ENCODE results near the gene COL8A1.

Gene COL8A1

GRCh38 chr3:99620976-99621375 lies 17.4 kb upstream of the COL8A1 start:
- H3K4ac ChIP-seq (ENCODE audit: low read length): no peak overlapping the region
- no CpG with 5 or more reads among the region's 2 CpGs for WGBS, 2 donors (ENCODE audit: extremely low coverage in 2 of 2, insufficient read length in 2 of 2, insufficient replicate concordance in 1 of 2)
- no peaks in the 10 kb centered on the region for H3K79me1 ChIP-seq (ENCODE audit: low read depth, low read length)
- DNase-seq (ENCODE audit: low spot score): no peak
- no peak overlapping the region for H2BK15ac ChIP-seq (ENCODE audit: low read length)
- H3K4me1 ChIP-seq (ENCODE audit: control insufficient read depth in 2 of 2, insufficient read depth in 1 of 2, low read depth in 1 of 2, low read length in 2 of 2): no peaks in the 10 kb centered on the region
- H3K9ac ChIP-seq (ENCODE audit: low read depth, low read length, poor library complexity): no peak overlapping the region
- H3K23ac ChIP-seq (ENCODE audit: low read depth, low read length, poor library complexity): no peak overlapping the region
- H4K8ac ChIP-seq (ENCODE audit: low read depth, low read length): no peak overlapping the region
- H3K18ac ChIP-seq (ENCODE audit: low read length): no peak overlapping the region
- no peaks in the 10 kb centered on the region for H3K27me3 ChIP-seq (ENCODE audit: control insufficient read depth in 3 of 3, insufficient read depth in 3 of 3, low read depth in 1 of 3, low read length in 3 of 3)
- no peak overlapping the region for H3K14ac ChIP-seq (ENCODE audit: low read length)
- H2BK5ac ChIP-seq (ENCODE audit: low read length): no peak overlapping the region
- no peaks in the 10 kb centered on the region for H3K36me3 ChIP-seq (replicated peaks in 1 of 2; ENCODE audit: control insufficient read depth in 2 of 2, insufficient read depth in 2 of 2, low read length in 2 of 2)
- H3K9me3 ChIP-seq (replicated peaks in 1 of 2; ENCODE audit: control insufficient read depth in 2 of 2, insufficient read depth in 1 of 2, low read depth in 1 of 2, low read length in 2 of 2): no peaks in the 10 kb centered on the region
- H2BK120ac ChIP-seq (ENCODE audit: low read depth, low read length): no peak overlapping the region
- no peak overlapping the region for H2AFZ ChIP-seq (ENCODE audit: low read length)
- no peak overlapping the region for H4K91ac ChIP-seq (ENCODE audit: low read depth, low read length, poor library complexity)
- H3K4me3 ChIP-seq (ENCODE audit: low read length in 2 of 2): no peak overlapping the region
- no peak overlapping the region for H2AK5ac ChIP-seq (ENCODE audit: low read depth, low read length)
- H3K4me2 ChIP-seq (ENCODE audit: insufficient read depth, low read length, poor library complexity, severe bottlenecking): no peak overlapping the region
- no peak overlapping the region for H2BK12ac ChIP-seq (ENCODE audit: low read length)
- H3K27ac ChIP-seq (replicated peaks; ENCODE audit: low read length): no peak overlapping the region

- WGBS, 2 donors (ENCODE audit: extremely low coverage in 2 of 2, insufficient read length in 2 of 2, insufficient replicate concordance in 1 of 2): no CpG with 5 or more reads among the region's 2 CpGs
- Histone ChIP-seq H3K27ac (replicated peaks; ENCODE audit: low read length) (no peak overlapping the region), H3K4ac (ENCODE audit: low read length) (no peak overlapping the region), H3K79me1 (ENCODE audit: low read depth, low read length) (no peaks in the 10 kb centered on the region), H3K4me1 (ENCODE audit: control insufficient read depth in 2 of 2, insufficient read depth in 1 of 2, low read depth in 1 of 2, low read length in 2 of 2) (no peaks in the 10 kb centered on the region), H4K8ac (ENCODE audit: low read depth, low read length) (no peak overlapping the region), H3K4me3 (ENCODE audit: low read length in 2 of 2) (no peak overlapping the region), H3K27me3 (ENCODE audit: control insufficient read depth in 3 of 3, insufficient read depth in 3 of 3, low read depth in 1 of 3, low read length in 3 of 3) (no peaks in the 10 kb centered on the region), H2BK15ac (ENCODE audit: low read length) (no peak overlapping the region), H3K9ac (ENCODE audit: low read depth, low read length, poor library complexity) (no peak overlapping the region), H4K91ac (ENCODE audit: low read depth, low read length, poor library complexity) (no peak overlapping the region), H3K9me3 (replicated peaks in 1 of 2; ENCODE audit: control insufficient read depth in 2 of 2, insufficient read depth in 1 of 2, low read depth in 1 of 2, low read length in 2 of 2) (no peaks in the 10 kb centered on the region), H2BK12ac (ENCODE audit: low read length) (no peak overlapping the region), H3K4me2 (ENCODE audit: insufficient read depth, low read length, poor library complexity, severe bottlenecking) (no peak overlapping the region), H3K18ac (ENCODE audit: low read length) (no peak overlapping the region), H2BK5ac (ENCODE audit: low read length) (no peak overlapping the region), H3K36me3 (replicated peaks in 1 of 2; ENCODE audit: control insufficient read depth in 2 of 2, insufficient read depth in 2 of 2, low read length in 2 of 2) (no peaks in the 10 kb centered on the region), H2AK5ac (ENCODE audit: low read depth, low read length) (no peak overlapping the region), H3K23ac (ENCODE audit: low read depth, low read length, poor library complexity) (no peak overlapping the region), H2BK120ac (ENCODE audit: low read depth, low read length) (no peak overlapping the region), H3K14ac (ENCODE audit: low read length) (no peak overlapping the region), H2AFZ (ENCODE audit: low read length) (no peak overlapping the region)
- DNase-seq (ENCODE audit: low spot score): no peak
Measured at GRCh38 chr3:99624496-99625236, 13.7 kb upstream of the COL8A1 start.

GRCh38 chr3:99625237-99625622 lies 13.2 kb upstream of the COL8A1 start:
- no peak overlapping the region for H3K23ac ChIP-seq (ENCODE audit: low read depth, low read length, poor library complexity)
- no peak overlapping the region for H3K4me3 ChIP-seq (ENCODE audit: low read length in 2 of 2)
- H3K27me3 ChIP-seq (ENCODE audit: control insufficient read depth in 3 of 3, insufficient read depth in 3 of 3, low read depth in 1 of 3, low read length in 3 of 3): peaks cover 0 to 2% (median 0%) of the 10 kb centered on the region in 3 experiments
- H3K79me1 ChIP-seq (ENCODE audit: low read depth, low read length): no peaks in the 10 kb centered on the region
- no peak overlapping the region for H2AFZ ChIP-seq (ENCODE audit: low read length)
- no CpG with 5 or more reads among the region's 2 CpGs for WGBS, 2 donors (ENCODE audit: extremely low coverage in 2 of 2, insufficient read length in 2 of 2, insufficient replicate concordance in 1 of 2)
- no peaks in the 10 kb centered on the region for H3K9me3 ChIP-seq (replicated peaks in 1 of 2; ENCODE audit: control insufficient read depth in 2 of 2, insufficient read depth in 1 of 2, low read depth in 1 of 2, low read length in 2 of 2)
- no peak overlapping the region for H3K27ac ChIP-seq (replicated peaks; ENCODE audit: low read length)
- no peak overlapping the region for H3K18ac ChIP-seq (ENCODE audit: low read length)
- no peak overlapping the region for H3K4ac ChIP-seq (ENCODE audit: low read length)
- H2BK12ac ChIP-seq (ENCODE audit: low read length): no peak overlapping the region
- H2AK5ac ChIP-seq (ENCODE audit: low read depth, low read length): no peak overlapping the region
- H4K91ac ChIP-seq (ENCODE audit: low read depth, low read length, poor library complexity): no peak overlapping the region
- DNase-seq (ENCODE audit: low spot score): no peak
- H3K36me3 ChIP-seq (replicated peaks in 1 of 2; ENCODE audit: control insufficient read depth in 2 of 2, insufficient read depth in 2 of 2, low read length in 2 of 2): no peaks in the 10 kb centered on the region
- H4K8ac ChIP-seq (ENCODE audit: low read depth, low read length): no peak overlapping the region
- H2BK120ac ChIP-seq (ENCODE audit: low read depth, low read length): no peak overlapping the region
- H3K9ac ChIP-seq (ENCODE audit: low read depth, low read length, poor library complexity): no peak overlapping the region
- no peaks in the 10 kb centered on the region for H3K4me1 ChIP-seq (ENCODE audit: control insufficient read depth in 2 of 2, insufficient read depth in 1 of 2, low read depth in 1 of 2, low read length in 2 of 2)
- H3K14ac ChIP-seq (ENCODE audit: low read length): no peak overlapping the region
- H2BK15ac ChIP-seq (ENCODE audit: low read length): no peak overlapping the region
- H3K4me2 ChIP-seq (ENCODE audit: insufficient read depth, low read length, poor library complexity, severe bottlenecking): no peak overlapping the region
- no peak overlapping the region for H2BK5ac ChIP-seq (ENCODE audit: low read length)

GRCh38 chr3:99625643-99626416 lies 12.6 kb upstream of the COL8A1 start:
- H4K91ac ChIP-seq (ENCODE audit: low read depth, low read length, poor library complexity): no peak overlapping the region
- H3K36me3 ChIP-seq (replicated peaks in 1 of 2; ENCODE audit: control insufficient read depth in 2 of 2, insufficient read depth in 2 of 2, low read length in 2 of 2): no peaks in the 10 kb centered on the region
- H3K9me3 ChIP-seq (replicated peaks in 1 of 2; ENCODE audit: control insufficient read depth in 2 of 2, insufficient read depth in 1 of 2, low read depth in 1 of 2, low read length in 2 of 2): no peaks in the 10 kb centered on the region
- H2BK5ac ChIP-seq (ENCODE audit: low read length): no peak overlapping the region
- H3K4me2 ChIP-seq (ENCODE audit: insufficient read depth, low read length, poor library complexity, severe bottlenecking): no peak overlapping the region
- H2BK12ac ChIP-seq (ENCODE audit: low read length): no peak overlapping the region
- H2BK15ac ChIP-seq (ENCODE audit: low read length): no peak overlapping the region
- no peak overlapping the region for H3K27ac ChIP-seq (replicated peaks; ENCODE audit: low read length)
- no peak for DNase-seq (ENCODE audit: low spot score)
- no peak overlapping the region for H3K4ac ChIP-seq (ENCODE audit: low read length)
- no peaks in the 10 kb centered on the region for H3K4me1 ChIP-seq (ENCODE audit: control insufficient read depth in 2 of 2, insufficient read depth in 1 of 2, low read depth in 1 of 2, low read length in 2 of 2)
- no peaks in the 10 kb centered on the region for H3K79me1 ChIP-seq (ENCODE audit: low read depth, low read length)
- no peak overlapping the region for H3K18ac ChIP-seq (ENCODE audit: low read length)
- no peak overlapping the region for H3K4me3 ChIP-seq (ENCODE audit: low read length in 2 of 2)
- no peak overlapping the region for H2AK5ac ChIP-seq (ENCODE audit: low read depth, low read length)
- no peak overlapping the region for H3K14ac ChIP-seq (ENCODE audit: low read length)
- no peak overlapping the region for H2BK120ac ChIP-seq (ENCODE audit: low read depth, low read length)
- WGBS, 2 donors (ENCODE audit: extremely low coverage in 2 of 2, insufficient read length in 2 of 2, insufficient replicate concordance in 1 of 2): no CpG with 5 or more reads among the region's 4 CpGs
- no peak overlapping the region for H4K8ac ChIP-seq (ENCODE audit: low read depth, low read length)
- peaks cover 0 to 5% (median 0%) of the 10 kb centered on the region in 3 experiments for H3K27me3 ChIP-seq (ENCODE audit: control insufficient read depth in 3 of 3, insufficient read depth in 3 of 3, low read depth in 1 of 3, low read length in 3 of 3)
- H3K23ac ChIP-seq (ENCODE audit: low read depth, low read length, poor library complexity): no peak overlapping the region
- no peak overlapping the region for H2AFZ ChIP-seq (ENCODE audit: low read length)
- H3K9ac ChIP-seq (ENCODE audit: low read depth, low read length, poor library complexity): no peak overlapping the region
